ENCODE measurements around the gene MAML2.
"Not testable (repeated sequence)": the region's sequence is repeated elsewhere in the genome, so short reads cannot be mapped to it uniquely, and the experiment has no call there.

MAML2 gene

GRCh38 chr11:96268527-96268926 is 74.5 kb downstream of the MAML2 start:
- not testable (repeated sequence) for DNase-seq (ENCODE audit: low spot score)

DNA sequence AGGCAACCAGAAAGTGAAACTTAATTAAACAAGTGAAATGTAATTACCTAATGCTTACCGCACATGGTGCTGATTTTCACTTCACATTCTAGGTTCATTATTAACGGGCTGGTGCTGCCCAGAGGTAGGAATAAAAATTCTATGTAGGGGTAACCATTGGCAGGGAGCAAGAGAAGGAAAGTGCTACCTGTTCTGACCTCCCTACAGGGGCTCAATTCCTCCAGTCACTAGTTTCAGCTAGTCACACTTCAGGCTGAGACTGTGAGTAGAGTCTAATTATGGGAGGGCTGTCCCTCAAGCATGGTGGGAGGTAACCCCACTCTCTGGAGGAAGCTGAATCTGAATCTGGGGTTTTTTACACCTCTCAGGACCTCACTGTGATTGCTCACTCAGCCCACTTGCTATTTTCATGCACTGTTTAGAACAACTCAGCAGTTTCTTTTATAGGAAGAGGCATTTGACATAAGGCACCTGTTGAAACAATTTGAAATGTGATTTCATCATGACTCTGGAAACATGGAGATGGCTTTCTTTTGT is 75.4 kb downstream of the MAML2 start:
- DNase-seq (ENCODE audit: low spot score): no peak

GRCh38 chr11:96267001-96267495 is 75.9 kb downstream of the MAML2 start:
- DNase-seq (ENCODE audit: low spot score): no peak

DNA sequence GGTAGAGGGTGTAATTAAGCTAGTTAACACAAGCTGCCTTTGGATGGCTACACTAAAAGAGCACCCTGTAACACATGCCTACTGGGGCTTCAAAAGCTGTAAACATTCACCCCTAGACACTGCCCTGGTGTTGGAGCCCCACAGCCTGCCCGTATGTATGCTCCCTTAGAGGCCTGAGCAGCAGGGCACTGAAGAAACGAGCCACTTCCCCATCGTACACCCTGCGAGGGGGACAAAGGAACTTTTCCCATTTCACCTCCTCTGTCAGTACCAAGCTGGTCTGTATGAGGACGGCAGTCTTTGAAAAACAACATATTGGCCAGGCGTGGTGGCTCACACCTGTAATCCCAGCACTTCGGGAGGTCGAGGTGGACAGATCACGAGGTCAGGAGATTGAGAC is 77.0 kb downstream of the MAML2 start:
- DNase-seq (ENCODE audit: low spot score): no peak

- DNase-seq (ENCODE audit: low spot score): no peak
Measured at GRCh38 chr11:96265220-96265737, 77.7 kb downstream of the MAML2 start.

DNA sequence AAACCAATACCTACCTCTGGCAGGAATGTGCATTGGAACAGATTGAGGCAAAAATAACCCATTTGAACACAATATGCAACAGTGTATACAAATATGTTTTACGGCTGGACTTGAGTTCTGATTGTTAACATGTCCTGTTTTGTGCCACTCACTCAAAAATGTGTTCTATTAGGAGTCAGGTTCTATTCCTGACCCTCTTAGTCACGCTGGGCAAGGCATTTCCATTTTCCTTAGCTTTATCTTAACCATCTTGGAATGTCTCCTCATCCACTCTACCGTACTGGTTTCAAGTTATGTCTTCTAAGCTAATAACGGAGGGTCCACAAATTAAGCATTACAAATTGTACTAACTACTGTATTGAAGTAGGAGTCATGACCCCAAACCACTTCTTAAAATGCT is 78.6 kb downstream of the MAML2 start:
- DNase-seq (ENCODE audit: low spot score): no peak

GRCh38 chr11:96263238-96263763 is 79.7 kb downstream of the MAML2 start:
- no peak for DNase-seq (ENCODE audit: low spot score)

DNA sequence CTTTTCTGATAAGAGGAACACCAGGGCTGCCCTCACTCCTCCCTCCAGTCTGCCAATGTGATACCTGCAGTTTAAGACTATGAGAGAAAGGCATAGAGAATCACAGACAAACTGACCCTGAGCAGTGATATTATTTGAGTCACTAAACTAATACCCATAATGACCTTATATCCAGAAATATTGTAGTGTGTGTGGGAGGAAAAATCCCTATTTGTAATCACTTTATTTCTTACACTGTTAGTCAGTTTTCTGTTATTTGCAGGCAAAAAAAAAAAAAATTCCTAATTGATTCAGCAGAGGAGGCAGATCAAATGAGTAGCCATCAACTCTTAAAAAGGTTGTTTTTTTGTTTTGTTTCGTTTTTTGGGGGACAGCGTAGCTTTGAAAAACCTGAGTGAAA is 82.5 kb downstream of the MAML2 start:
- DNase-seq (ENCODE audit: low spot score): no peak

DNA sequence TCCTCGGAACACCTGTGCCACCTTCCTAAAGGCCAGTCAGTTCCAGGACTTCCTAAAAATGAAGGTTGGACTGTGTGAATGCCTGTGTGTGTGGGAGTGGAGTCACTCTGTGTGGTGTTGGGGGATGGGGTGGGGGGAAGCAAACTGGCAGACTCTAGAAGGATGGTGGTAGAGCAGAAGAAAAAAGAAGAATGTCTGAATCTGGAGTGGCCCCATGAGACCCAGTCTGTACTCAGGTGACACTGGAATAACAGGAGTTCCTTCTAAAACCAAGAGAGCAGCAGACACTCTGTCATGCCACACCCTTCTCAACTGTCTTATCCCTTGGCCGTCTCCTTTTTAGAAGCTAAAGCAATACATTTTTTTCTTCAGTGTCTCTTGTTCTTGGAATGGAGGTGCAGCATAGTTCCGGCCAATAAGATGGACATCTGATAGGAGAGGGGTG is 82.9 kb downstream of the MAML2 start:
- no peak for DNase-seq (ENCODE audit: low spot score)

DNA sequence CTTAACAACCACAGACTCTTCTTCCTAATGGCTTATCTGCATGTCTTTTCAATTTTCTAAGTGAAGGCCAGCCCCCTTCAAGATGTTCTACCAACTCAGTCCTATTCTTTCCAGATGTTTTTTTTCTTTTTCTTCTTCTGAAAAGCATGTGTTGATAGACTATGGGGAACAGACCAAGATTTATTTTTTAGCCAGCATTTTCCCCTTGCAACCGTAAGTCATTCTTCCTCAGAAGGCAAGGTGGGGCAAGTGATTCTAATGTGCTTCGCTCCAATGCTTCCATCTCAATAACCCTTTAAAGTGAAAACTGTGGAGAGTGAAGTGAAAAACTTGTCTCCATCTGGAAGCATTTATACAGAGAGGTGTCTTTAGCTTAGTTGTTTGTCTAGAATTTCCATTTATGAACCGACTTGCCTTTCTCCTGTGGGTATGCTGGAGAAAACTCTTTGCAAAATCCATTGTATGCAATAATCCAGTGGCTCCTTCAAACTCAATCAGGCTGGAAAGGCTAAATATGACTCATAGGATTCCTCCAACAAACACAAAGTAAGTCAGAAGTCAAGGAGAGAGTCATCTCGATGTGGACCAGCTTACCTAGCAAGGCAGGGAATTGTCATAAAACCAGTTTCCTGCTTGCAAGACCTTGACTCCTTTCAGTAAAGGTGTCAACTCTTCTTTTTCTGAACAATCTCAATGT is 83.7 kb downstream of the MAML2 start:
- no peak for DNase-seq (ENCODE audit: low spot score)

- no peak for DNase-seq (ENCODE audit: low spot score)
Measured at GRCh38 chr11:96257972-96258934, 84.7 kb downstream of the MAML2 start.

GRCh38 chr11:96257036-96257435 is 86.0 kb downstream of the MAML2 start:
- no peak for DNase-seq (ENCODE audit: low spot score)

DNA sequence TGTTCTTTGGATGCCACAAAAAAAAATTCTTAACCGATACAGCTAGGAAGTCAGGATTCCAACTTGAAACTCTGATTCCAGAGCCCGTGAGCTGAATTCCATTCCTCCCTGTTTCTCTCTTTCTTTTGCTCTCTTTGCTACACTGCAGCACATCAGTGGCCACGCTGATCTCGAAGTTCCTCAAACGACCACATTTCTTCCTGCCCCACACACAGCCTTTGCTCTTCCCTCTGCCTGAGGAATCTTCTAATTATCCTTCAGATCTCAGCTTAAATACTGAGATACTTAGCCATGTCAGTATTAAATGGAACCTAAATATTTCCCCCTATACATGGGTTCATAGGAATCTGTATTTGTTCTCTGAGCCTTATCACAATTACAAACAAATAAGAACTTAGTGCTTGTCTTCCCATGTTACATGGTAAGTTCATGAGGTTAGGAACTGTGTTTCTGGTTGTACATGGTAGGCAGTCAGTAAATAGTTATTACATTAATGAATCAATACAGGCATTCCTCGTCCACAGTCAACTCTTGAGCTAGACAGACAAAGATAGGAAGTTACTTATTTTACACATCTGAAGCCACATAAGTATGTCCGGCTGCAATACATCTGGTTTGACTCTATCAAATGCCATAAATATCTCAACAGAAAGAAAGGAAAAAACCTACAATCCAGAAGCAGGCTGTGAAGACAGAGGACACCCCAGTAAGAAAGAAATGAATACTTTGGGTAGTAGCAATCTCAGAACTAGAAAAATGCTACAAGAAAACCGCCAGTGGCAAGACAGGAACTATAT is 86.6 kb downstream of the MAML2 start:
- no peak for DNase-seq (ENCODE audit: low spot score)

DNA sequence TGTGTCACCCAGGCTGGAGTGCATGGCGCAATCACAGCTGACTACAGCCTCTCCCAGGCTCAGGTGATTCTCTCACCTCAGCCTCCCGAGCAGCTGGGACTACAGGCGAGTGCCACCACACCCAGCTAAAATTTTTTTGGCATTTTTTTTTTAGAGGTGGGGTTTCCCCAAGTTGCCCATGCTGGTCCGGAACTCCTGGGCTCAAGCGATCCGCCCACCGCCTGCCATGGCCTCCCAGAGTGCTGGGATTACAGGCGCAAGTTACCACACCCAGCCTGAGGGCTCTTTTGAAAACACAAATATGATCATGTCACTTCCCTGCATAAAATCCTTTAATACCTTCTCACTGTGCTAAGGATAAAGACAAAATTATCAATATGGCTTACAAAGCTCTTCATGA is 88.1 kb downstream of the MAML2 start:
- no peak for DNase-seq (ENCODE audit: low spot score)

GRCh38 chr11:96254087-96254486 is 88.9 kb downstream of the MAML2 start:
- DNase-seq (ENCODE audit: low spot score): no peak

GRCh38 chr11:96246718-96247552 is 96.1 kb downstream of the MAML2 start:
- no peak for DNase-seq (ENCODE audit: low spot score)

GRCh38 chr11:96242971-96243647 is 99.9 kb downstream of the MAML2 start:
- peak; percentile 40 for DNase-seq (ENCODE audit: low spot score)

GRCh38 chr11:96242191-96242847 is 100.7 kb downstream of the MAML2 start:
- DNase-seq (ENCODE audit: low spot score): no peak

- peak; percentile 40 for DNase-seq (ENCODE audit: low spot score)
Measured at GRCh38 chr11:96241331-96241841, 101.6 kb downstream of the MAML2 start.
